Transverse colon (tissue), 4 donors: ENCODE results near the gene KCNT1. TPM values are rescaled to one million over a fixed set of nuclear protein-coding genes. Genes with fewer than 3 reads are reported as not detected.

Experiments used
- DNase-seq: peaks from one replicate; pipeline ENCODE4 v3.0.0-alpha.2; 2019
- H3K27ac ChIP-seq, 4 donors: fragments of 200-600 bp; sonication (generic); 2 replicates each; pipeline ENCODE4 v1.5.1; 2016 to 2018; ENCODE audit warnings: inconsistent platforms in 4 of 4
- H3K27me3 ChIP-seq: fragments of 200-600 bp; sonication (generic); 2 replicates; pipeline ENCODE4 v1.5.1; 2017; ENCODE audit warnings: inconsistent platforms
- H3K36me3 ChIP-seq, 4 donors: fragments of 200-600 bp; sonication (generic); 2 replicates each; pipeline ENCODE4 v1.5.1; 2017 to 2019; ENCODE audit warnings: inconsistent platforms in 4 of 4
- H3K4me1 ChIP-seq, 4 donors: fragments of 200-600 bp; sonication (generic); 2 replicates each; pipeline ENCODE4 v1.5.1; 2017 to 2020; ENCODE audit warnings: inconsistent platforms in 4 of 4
- H3K4me3 ChIP-seq, 4 donors: fragments of 200-600 bp; sonication (generic); 1 replicate in 1 of 4; 2 replicates in 3 of 4; pipeline versions ENCODE4 v1.5.1 to v1.6.1; 2017 to 2019; ENCODE audit warnings: inconsistent platforms in 4 of 4
- H3K9me3 ChIP-seq, 2 donors: fragments of 200-600 bp; sonication (generic); 2 replicates each; pipeline ENCODE4 v1.5.1; 2017 to 2019; ENCODE audit warnings: inconsistent platforms in 2 of 2
- EP300 ChIP-seq: sonication (generic); formaldehyde crosslinking; IDR thresholded peaks from one replicate; pipeline ENCODE4 v1.6.1; 2017; ENCODE audit warnings: antibody characterized with exemption, low read depth
- POLR2A ChIP-seq: fragments of 450-650 bp; IDR thresholded peaks from one replicate; pipeline ENCODE4 v1.6.1; 2016; ENCODE audit warnings: antibody characterized with exemption, mild to moderate bottlenecking, moderate library complexity
- POLR2AphosphoS5 ChIP-seq, 3 donors: sonication (generic); formaldehyde crosslinking; IDR thresholded peaks; one replicate each; pipeline ENCODE4 v1.6.1; 2016; ENCODE audit warnings: antibody characterized with exemption in 3 of 3
- WGBS, 2 donors: methylation state at CpG; one replicate each; pipeline ENCODE4 v1.1.5; 2018; ENCODE audit warnings: low coverage in 1 of 2; 5-methylcytosine and 5-hydroxymethylcytosine counted together
- in situ Hi-C, 4 donors: fragments of 200-750 bp; cut with MboI; loops; one replicate each; pipeline versions ENCODE4 v1.15.0 to v1.15.1; 2017; ENCODE audit warnings: low sequenced_read_pairs in 3 of 4, low pct_ligation_motif_present in 1 of 4, low pct_unique_long_range_greater_than_20kb in 1 of 4
- intact Hi-C: fragments of 100-400 bp; cut with DNase I; formaldehyde crosslinking; loops from one replicate; pipeline ENCODE4 v1.15.1; 2023; ENCODE audit warnings: low total_unique reads
- total RNA-seq, 4 donors: library from RNA; depleted of rRNA; stranded (reverse); fragments of >200 nt; gene quantifications; one replicate each; pipeline ENCODE4 v1.1.0, GENCODE V29; 2016
- TF ChIP-seq, protein P1 (sequence below), 5 experiments: fragments of 200-600 bp in 3 of 5; fragments of 450-650 bp in 2 of 5; sonication (generic) in 3 of 5; IDR thresholded peaks; 1 replicate in 2 of 5; 2 replicates in 3 of 5; pipeline ENCODE4 v1.5.1; 2016 to 2017; ENCODE audit warnings: antibody characterized with exemption in 5 of 5, inconsistent platforms in 3 of 5, mild to moderate bottlenecking in 2 of 5, moderate library complexity in 1 of 5

KCNT1 gene
- total RNA-seq, 4 donors from 2014 or later, result 0.14 TPM; not detected in 3

- in situ Hi-C loops (no loop called here), intact Hi-C loops (no loop called here)
- Histone ChIP-seq H3K27me3 (no peaks in the 10 kb centered on the region), H3K36me3 (peaks cover 0 to 54% (median 27%) of the 10 kb centered on the region in 4 donors), H3K4me3 (no peak overlapping the region), H3K9me3 (no peaks in the 10 kb centered on the region), H3K4me1 (no peaks in the 10 kb centered on the region), H3K27ac (no peak overlapping the region)
- TF ChIP-seq POLR2AphosphoS5 (IDR thresholded peaks at IDR 0.05) (no peak), POLR2A (no peak), EP300 (no peak)
- TF ChIP-seq, protein P1, sequence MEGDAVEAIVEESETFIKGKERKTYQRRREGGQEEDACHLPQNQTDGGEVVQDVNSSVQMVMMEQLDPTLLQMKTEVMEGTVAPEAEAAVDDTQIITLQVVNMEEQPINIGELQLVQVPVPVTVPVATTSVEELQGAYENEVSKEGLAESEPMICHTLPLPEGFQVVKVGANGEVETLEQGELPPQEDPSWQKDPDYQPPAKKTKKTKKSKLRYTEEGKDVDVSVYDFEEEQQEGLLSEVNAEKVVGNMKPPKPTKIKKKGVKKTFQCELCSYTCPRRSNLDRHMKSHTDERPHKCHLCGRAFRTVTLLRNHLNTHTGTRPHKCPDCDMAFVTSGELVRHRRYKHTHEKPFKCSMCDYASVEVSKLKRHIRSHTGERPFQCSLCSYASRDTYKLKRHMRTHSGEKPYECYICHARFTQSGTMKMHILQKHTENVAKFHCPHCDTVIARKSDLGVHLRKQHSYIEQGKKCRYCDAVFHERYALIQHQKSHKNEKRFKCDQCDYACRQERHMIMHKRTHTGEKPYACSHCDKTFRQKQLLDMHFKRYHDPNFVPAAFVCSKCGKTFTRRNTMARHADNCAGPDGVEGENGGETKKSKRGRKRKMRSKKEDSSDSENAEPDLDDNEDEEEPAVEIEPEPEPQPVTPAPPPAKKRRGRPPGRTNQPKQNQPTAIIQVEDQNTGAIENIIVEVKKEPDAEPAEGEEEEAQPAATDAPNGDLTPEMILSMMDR (IDR thresholded peaks at IDR 0.05), result no peak
- DNase-seq, result no peak
- 95 to 100% methylated on average over 2 to 12 of the region's 12 CpGs for WGBS, 2 donors
Measured at GRCh38 chr9:135816651-135816970, 114.6 kb downstream of the KCNT1 start.

GRCh38 chr9:135817951-135818717 is 116.1 kb downstream of the KCNT1 start:
- no peak overlapping the region for H3K27ac ChIP-seq
- H3K9me3 ChIP-seq, result no peaks in the 10 kb centered on the region
- WGBS, 2 donors, result 94 to 97% methylated on average over 3 to 66 of the region's 66 CpGs
- intact Hi-C loops, result no loop called here
- no peak for DNase-seq
- no peaks in the 10 kb centered on the region for H3K4me1 ChIP-seq
- peaks cover 0 to 67% (median 32%) of the 10 kb centered on the region in 4 donors for H3K36me3 ChIP-seq
- in situ Hi-C loops, result no loop called here
- H3K27me3 ChIP-seq, result no peaks in the 10 kb centered on the region
- no peak overlapping the region for H3K4me3 ChIP-seq
- TF ChIP-seq POLR2A, result no peak
- TF ChIP-seq, protein P1 (IDR thresholded peaks at IDR 0.05), result no peak
- no peak for TF ChIP-seq EP300

GRCh38 chr9:135818718-135819475 is 116.9 kb downstream of the KCNT1 start:
- intact Hi-C loops, result no loop called here
- in situ Hi-C loops, result no loop called here
- H3K27ac ChIP-seq, result no peak overlapping the region
- H3K27me3 ChIP-seq, result no peaks in the 10 kb centered on the region
- 97 to 99% methylated on average over 19 to 43 of the region's 43 CpGs for WGBS, 2 donors
- TF ChIP-seq EP300, result no peak
- no peak for TF ChIP-seq POLR2A
- TF ChIP-seq, protein P1 (IDR thresholded peaks at IDR 0.05), result no peak
- no peak for TF ChIP-seq POLR2AphosphoS5 (IDR thresholded peaks at IDR 0.05)
- H3K9me3 ChIP-seq, result no peaks in the 10 kb centered on the region
- H3K4me1 ChIP-seq, result no peaks in the 10 kb centered on the region
- no peak overlapping the region for H3K4me3 ChIP-seq
- peaks cover 0 to 65% (median 29%) of the 10 kb centered on the region in 4 donors for H3K36me3 ChIP-seq
- DNase-seq, result no peak

- in situ Hi-C loops, result no loop called here
- H3K4me3 ChIP-seq, result no peak overlapping the region
- no peak for DNase-seq
- intact Hi-C loops, result no loop called here
- WGBS, 2 donors, result 94 to 100% methylated on average over 2 to 13 of the region's 13 CpGs
- peaks cover 0 to 57% (median 29%) of the 10 kb centered on the region in 4 donors for H3K36me3 ChIP-seq
- H3K27me3 ChIP-seq, result no peaks in the 10 kb centered on the region
- H3K9me3 ChIP-seq, result no peaks in the 10 kb centered on the region
- no peak overlapping the region for H3K27ac ChIP-seq
- H3K4me1 ChIP-seq, result no peaks in the 10 kb centered on the region
- TF ChIP-seq EP300 (no peak), POLR2A (no peak), POLR2AphosphoS5 (IDR thresholded peaks at IDR 0.05) (no peak)
- TF ChIP-seq, protein P1 (IDR thresholded peaks at IDR 0.05), result no peak
Measured at GRCh38 chr9:135819905-135820304, 117.9 kb downstream of the KCNT1 start.
